ENCODE results near the gene PRRC2C. TPM values are rescaled to one million over a fixed set of nuclear protein-coding genes. Genes with fewer than 3 reads are reported as not detected.
"Not testable (repeated sequence)": the region's sequence is repeated elsewhere in the genome, so short reads cannot be mapped to it uniquely, and the experiment has no call there.

Gene PRRC2C
- total and polyA plus RNA-seq, 2 experiments from 2014 or later = 70.0 to 83.3 TPM

DNA sequence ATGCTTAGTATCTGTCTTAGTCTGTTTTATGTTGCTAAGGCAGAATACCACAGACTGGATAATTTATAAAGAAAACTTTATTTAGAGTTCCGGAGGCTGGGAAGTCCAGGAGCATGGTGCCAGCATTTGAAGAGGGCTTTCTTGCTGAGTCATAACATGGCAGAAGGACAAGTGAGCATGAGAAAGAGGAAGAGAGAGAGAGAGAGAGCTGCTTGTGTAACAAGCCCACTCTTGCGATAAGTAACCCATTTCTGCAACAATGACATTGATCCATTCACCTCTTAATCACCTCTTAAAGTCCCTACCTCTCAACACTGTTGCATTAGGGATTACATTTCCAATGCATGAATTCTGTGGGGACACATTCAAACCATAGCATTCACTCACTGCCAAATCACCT, 125.1 kb downstream of the PRRC2C start:
- peaks cover 10% of the 10 kb centered on the region for H3K4me1 ChIP-seq (ENCODE audit: low read depth)
- H3K27ac ChIP-seq = no peak overlapping the region
- DNase-seq (ENCODE audit: low read depth in 1 of 2, low spot score in 1 of 2) = peak in 1 of 2 donors; percentile 42
- no peaks in the 10 kb centered on the region for H3K9me3 ChIP-seq (ENCODE audit: low read depth)
- H3K36me3 ChIP-seq = no peaks in the 10 kb centered on the region
- H3K27me3 ChIP-seq = no peaks in the 10 kb centered on the region
- TF ChIP-seq, protein P1, sequence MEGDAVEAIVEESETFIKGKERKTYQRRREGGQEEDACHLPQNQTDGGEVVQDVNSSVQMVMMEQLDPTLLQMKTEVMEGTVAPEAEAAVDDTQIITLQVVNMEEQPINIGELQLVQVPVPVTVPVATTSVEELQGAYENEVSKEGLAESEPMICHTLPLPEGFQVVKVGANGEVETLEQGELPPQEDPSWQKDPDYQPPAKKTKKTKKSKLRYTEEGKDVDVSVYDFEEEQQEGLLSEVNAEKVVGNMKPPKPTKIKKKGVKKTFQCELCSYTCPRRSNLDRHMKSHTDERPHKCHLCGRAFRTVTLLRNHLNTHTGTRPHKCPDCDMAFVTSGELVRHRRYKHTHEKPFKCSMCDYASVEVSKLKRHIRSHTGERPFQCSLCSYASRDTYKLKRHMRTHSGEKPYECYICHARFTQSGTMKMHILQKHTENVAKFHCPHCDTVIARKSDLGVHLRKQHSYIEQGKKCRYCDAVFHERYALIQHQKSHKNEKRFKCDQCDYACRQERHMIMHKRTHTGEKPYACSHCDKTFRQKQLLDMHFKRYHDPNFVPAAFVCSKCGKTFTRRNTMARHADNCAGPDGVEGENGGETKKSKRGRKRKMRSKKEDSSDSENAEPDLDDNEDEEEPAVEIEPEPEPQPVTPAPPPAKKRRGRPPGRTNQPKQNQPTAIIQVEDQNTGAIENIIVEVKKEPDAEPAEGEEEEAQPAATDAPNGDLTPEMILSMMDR (IDR thresholded peaks at IDR 0.05; ENCODE audit: low read depth, low read length) = no peak
- H3K4me3 ChIP-seq = no peak overlapping the region

DNA sequence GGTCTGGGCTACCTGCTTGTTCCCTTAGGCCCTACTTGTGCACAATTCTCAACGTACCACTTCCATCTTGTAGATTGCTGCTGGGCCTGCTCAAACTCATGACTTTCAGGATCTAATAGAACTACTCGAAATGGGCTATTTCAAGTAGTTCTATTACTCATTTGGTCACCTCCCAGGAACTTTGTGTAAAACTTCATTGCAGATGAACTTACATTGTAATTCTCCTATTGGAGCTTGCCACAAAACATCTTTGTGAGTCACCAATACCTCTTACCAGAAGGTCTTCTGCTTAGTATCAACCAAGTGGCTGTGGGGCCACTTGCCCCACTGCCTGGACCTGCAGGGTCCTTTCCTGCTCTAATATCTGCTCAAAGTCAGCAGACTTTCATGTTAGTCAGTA, 126.0 kb downstream of the PRRC2C start:
- Histone ChIP-seq H3K4me1 (ENCODE audit: low read depth) (peaks cover 12% of the 10 kb centered on the region), H3K27me3 (no peaks in the 10 kb centered on the region), H3K27ac (no peak overlapping the region), H3K4me3 (no peak overlapping the region), H3K9me3 (ENCODE audit: low read depth) (no peaks in the 10 kb centered on the region), H3K36me3 (no peaks in the 10 kb centered on the region)
- DNase-seq (ENCODE audit: low read depth in 1 of 2, low spot score in 1 of 2) = no peak
- TF ChIP-seq, protein P1 (IDR thresholded peaks at IDR 0.05; ENCODE audit: low read depth, low read length) = no peak

DNA sequence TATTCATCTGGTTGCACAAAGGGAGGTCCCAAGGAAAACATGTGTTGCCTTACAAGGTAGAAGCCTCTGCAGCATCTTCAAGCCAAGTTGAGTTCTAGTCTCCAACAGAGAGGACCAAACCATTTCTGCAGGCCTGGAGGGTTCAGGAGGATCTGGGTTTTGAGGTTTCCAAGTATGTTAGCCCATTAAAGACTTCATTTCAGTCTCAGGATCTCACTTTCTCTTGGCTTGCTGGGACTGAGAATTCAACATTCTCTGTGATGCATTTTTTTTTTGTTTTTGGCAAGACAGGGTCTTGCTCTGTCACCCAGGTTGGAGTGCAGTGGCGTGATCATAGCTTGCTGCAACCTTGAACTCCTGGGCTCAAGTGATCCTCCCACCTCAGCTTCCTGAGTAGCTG, 128.0 kb downstream of the PRRC2C start:
- TF ChIP-seq, protein P1 (IDR thresholded peaks at IDR 0.05; ENCODE audit: low read depth, low read length) = no peak
- no peaks in the 10 kb centered on the region for H3K27me3 ChIP-seq
- H3K4me1 ChIP-seq (ENCODE audit: low read depth) = peaks cover 12% of the 10 kb centered on the region
- DNase-seq (ENCODE audit: low read depth in 1 of 2, low spot score in 1 of 2) = no peak
- no peak overlapping the region for H3K4me3 ChIP-seq
- no peaks in the 10 kb centered on the region for H3K36me3 ChIP-seq
- no peak overlapping the region for H3K27ac ChIP-seq
- no peaks in the 10 kb centered on the region for H3K9me3 ChIP-seq (ENCODE audit: low read depth)

DNA sequence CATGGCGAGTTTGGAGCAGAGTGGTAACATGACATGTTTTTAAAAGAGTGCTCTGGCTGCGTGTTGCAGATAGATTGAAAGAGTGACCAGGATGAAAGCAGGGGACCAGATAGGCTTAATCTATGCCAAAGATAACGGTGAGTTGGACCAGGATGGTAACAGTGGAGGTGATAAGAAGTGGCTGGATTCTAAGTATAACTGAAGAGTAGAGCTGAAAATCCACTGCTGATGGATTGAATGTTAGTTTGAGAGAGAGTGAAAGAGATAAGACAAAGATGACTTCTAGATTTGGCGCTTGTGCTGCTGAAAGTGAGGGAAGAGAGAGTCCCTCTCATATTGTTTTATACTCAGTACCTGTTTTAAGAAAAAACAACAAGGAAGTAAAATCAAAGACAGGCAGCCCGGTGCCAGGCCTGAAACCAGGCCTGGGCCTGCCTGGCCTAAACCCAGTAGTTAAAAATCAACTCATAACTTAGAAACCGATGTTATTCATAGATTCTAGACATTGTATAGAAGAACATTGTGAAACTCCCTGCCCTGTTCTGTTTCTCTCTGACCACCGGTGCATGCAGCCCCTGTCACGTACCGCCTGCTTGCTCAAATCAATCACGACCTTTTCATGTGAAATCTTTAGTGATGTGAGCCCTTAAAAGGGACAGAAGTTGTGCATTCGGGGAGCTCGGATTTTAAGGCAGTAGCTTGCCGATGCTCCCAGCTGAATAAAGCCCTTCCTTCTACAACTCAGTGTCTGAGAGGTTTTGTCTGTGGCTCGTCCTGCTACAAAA, 130.0 kb downstream of the PRRC2C start:
- not testable (repeated sequence) for H3K4me3 ChIP-seq; H3K27me3 ChIP-seq; H3K36me3 ChIP-seq; H3K9me3 ChIP-seq (ENCODE audit: low read depth)
- DNase-seq (ENCODE audit: low read depth in 1 of 2, low spot score in 1 of 2) = peak in 1 of 2 donors; percentile 7
- Histone ChIP-seq H3K27ac (peak overlapping the region; percentile 83), H3K4me1 (ENCODE audit: low read depth) (peaks cover 12% of the 10 kb centered on the region)

DNA sequence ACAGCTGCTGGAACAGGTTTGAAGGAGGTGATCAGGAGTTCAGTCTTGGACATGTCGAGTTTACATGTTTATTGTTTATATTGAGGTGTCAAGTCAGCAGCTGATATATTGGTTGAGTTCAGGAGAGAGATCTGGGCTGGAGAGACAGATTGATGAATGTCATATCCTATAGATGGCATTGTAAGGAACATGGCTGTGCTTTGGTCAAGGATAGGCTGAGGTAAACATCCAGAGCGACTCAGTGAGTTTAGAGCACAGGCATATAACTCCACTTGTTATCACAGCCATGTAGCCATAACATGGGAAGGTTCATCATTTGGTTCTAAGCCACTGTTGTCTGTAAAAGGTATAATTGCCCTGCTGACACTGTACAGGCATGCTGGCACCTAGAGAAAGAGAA, 131.3 kb downstream of the PRRC2C start:
- TF ChIP-seq, protein P1 (IDR thresholded peaks at IDR 0.05; ENCODE audit: low read depth, low read length) = no peak
- Histone ChIP-seq H3K4me1 (ENCODE audit: low read depth) (peaks cover 12% of the 10 kb centered on the region), H3K9me3 (ENCODE audit: low read depth) (no peaks in the 10 kb centered on the region), H3K27me3 (no peaks in the 10 kb centered on the region), H3K4me3 (no peak overlapping the region), H3K36me3 (no peaks in the 10 kb centered on the region), H3K27ac (no peak overlapping the region)
- DNase-seq (ENCODE audit: low read depth in 1 of 2, low spot score in 1 of 2) = no peak

- no peaks in the 10 kb centered on the region for H3K9me3 ChIP-seq (ENCODE audit: low read depth)
- no peak for DNase-seq (ENCODE audit: low read depth in 1 of 2, low spot score in 1 of 2)
- TF ChIP-seq, protein P1 (IDR thresholded peaks at IDR 0.05; ENCODE audit: low read depth, low read length) = no peak
- no peaks in the 10 kb centered on the region for H3K27me3 ChIP-seq
- H3K36me3 ChIP-seq = no peaks in the 10 kb centered on the region
- H3K4me3 ChIP-seq = no peak within 1 kb of the TSS
- no peak within 1 kb of the TSS for H3K27ac ChIP-seq
- no peaks in the 10 kb centered on the region for H3K4me1 ChIP-seq (ENCODE audit: low read depth)
Measured at GRCh38 chr1:171622152-171622462, 136.8 kb downstream of the PRRC2C start, which contains the start of gene MYOCOS. MYOCOS (plus strand) TSS chr1:171622243; CDS start chr1:171623884, 1,641 bp downstream.

Data from cardiac muscle cell (in vitro differentiated cells and primary cell).